GM12878 (cell line): ENCODE measurements around the gene EHD1. TPM values are rescaled to one million over a fixed set of nuclear protein-coding genes. Genes with fewer than 3 reads are reported as not detected.

ENCODE experiments used
- ATAC-seq: fragments of 200-7000 bp; cut with Tn5 transposase; 3 replicates; pipeline ENCODE4 v1.9.1; 2020; ENCODE audit warnings: mild to moderate bottlenecking, moderate library complexity
- BruUV-seq: library from RNA; stranded (reverse); fragments of 400-500 nt; replicated peaks from 2 replicates; lab custom pipeline; 2021; lab: Mats Ljungman, UMichigan
- CTCF ChIA-PET: fragments of 300-600 bp; sonication (Branson Sonifier 250); formaldehyde crosslinking; extraction: SDS; loops from one replicate; lab custom pipeline; 2021; ENCODE audit warnings: inconsistent platforms; lab: Yijun Ruan, JAX
- POLR2A ChIA-PET: fragments of 350-600 bp; formaldehyde crosslinking; extraction: SDS; loops from one replicate; lab custom pipeline; 2021; ENCODE audit warnings: inconsistent platforms; lab: Charles Lee
- RAD21 ChIA-PET: fragments of 300-600 bp; sonication (Branson Sonifier 250); formaldehyde crosslinking; loops from one replicate; lab custom pipeline; 2023; ENCODE audit warnings: antibody characterized with exemption; ENCODE audit not compliant: unreplicated experiment; lab: Charles Lee
- SMC1A ChIA-PET: fragments of 300-600 bp; sonication (Branson Sonifier 250); formaldehyde crosslinking; loops from one replicate; lab custom pipeline; 2023; ENCODE audit not compliant: unreplicated experiment, uncharacterized antibody; lab: Charles Lee
- DNase-seq: peaks from one replicate; pipeline ENCODE4 v3.0.0-alpha.2; 2011; ENCODE audit warnings: low read depth, low spot score
- FAIRE-seq: peaks from 3 replicates; lab custom pipeline; 2011; peaks lifted over from hg19 to GRCh38; lab: Jason Lieb, UNC
- H2AFZ ChIP-seq: 2 replicates; pipeline ENCODE4 v1.6.0; 2011; ENCODE audit warnings: low read depth, low read length, control low read depth; ENCODE audit not compliant: control insufficient read depth
- H3K27ac ChIP-seq: 2 replicates; pipeline ENCODE4 v1.5.1; 2011; ENCODE audit warnings: control low read depth; ENCODE audit not compliant: control insufficient read depth, insufficient read depth
- H3K27me3 ChIP-seq, 2 experiments: replicated peaks in 1 of 2; 2 replicates each; pipeline versions ENCODE4 v1.6.0 to v1.6.1; 2011; ENCODE audit warnings: low read length in 1 of 2; ENCODE audit not compliant: control insufficient read depth in 2 of 2, insufficient read depth in 2 of 2
- H3K36me3 ChIP-seq, 2 experiments: 2 replicates each; pipeline ENCODE4 v1.5.1; 2011; ENCODE audit warnings: low read length in 1 of 2; ENCODE audit not compliant: control insufficient read depth in 2 of 2, insufficient read depth in 2 of 2
- H3K4me1 ChIP-seq: 2 replicates; pipeline ENCODE4 v1.6.1; 2011; ENCODE audit warnings: mild to moderate bottlenecking, low read length, moderate library complexity, mixed read lengths; ENCODE audit not compliant: control insufficient read depth, insufficient read depth
- H3K4me2 ChIP-seq: 2 replicates; pipeline ENCODE4 v1.6.0; 2011; ENCODE audit warnings: control low read depth; ENCODE audit not compliant: control insufficient read depth, insufficient read depth
- H3K4me3 ChIP-seq: fragments of 200-600 bp; sonication (generic); 2 replicates; pipeline ENCODE4 v1.5.1; 2016
- H3K79me2 ChIP-seq: 2 replicates; pipeline ENCODE4 v1.6.0; 2011; ENCODE audit warnings: low read length; ENCODE audit not compliant: control insufficient read depth, insufficient read depth
- H3K9ac ChIP-seq: 2 replicates; pipeline ENCODE4 v1.8.0; 2011; ENCODE audit warnings: low read length, control low read depth, mixed read lengths; ENCODE audit not compliant: control insufficient read depth, insufficient read depth
- H3K9me3 ChIP-seq: replicated peaks from 3 replicates; pipeline ENCODE4 v1.5.1; 2011; ENCODE audit warnings: mild to moderate bottlenecking, low read length; ENCODE audit not compliant: control insufficient read depth, insufficient read depth
- H4K20me1 ChIP-seq: 2 replicates; pipeline ENCODE4 v1.6.0; 2011; ENCODE audit not compliant: control insufficient read depth, insufficient read depth
- HDAC2 ChIP-seq: fragments of 200-600 bp; sonication (generic); IDR thresholded peaks from 2 replicates; pipeline ENCODE4 v1.6.1; 2017
- MEF2A ChIP-seq: IDR thresholded peaks from 2 replicates; pipeline ENCODE4 v1.6.1; 2011; ENCODE audit warnings: low read depth, mild to moderate bottlenecking, low read length, moderate library complexity; ENCODE audit not compliant: insufficient read depth
- MYB ChIP-seq: fragments of 150-350 bp; IDR thresholded peaks from 2 replicates; pipeline ENCODE4 v1.6.1; 2014; ENCODE audit warnings: mild to moderate bottlenecking, low read depth, low read length, borderline replicate concordance
- NBN ChIP-seq: fragments of 450-650 bp; IDR thresholded peaks from 2 replicates; pipeline ENCODE4 v1.6.1; 2016
- NFIC ChIP-seq: IDR thresholded peaks from 2 replicates; pipeline ENCODE4 v1.6.1; 2012; ENCODE audit warnings: low read depth, mild to moderate bottlenecking, inconsistent platforms, low read length, moderate library complexity
- TARDBP ChIP-seq: IDR thresholded peaks from 2 replicates; pipeline ENCODE4 v1.6.1; 2016; ENCODE audit warnings: borderline replicate concordance
- WGBS: methylation state at CpG from one replicate; pipeline ENCODE4 v1.1.6; 2016; ENCODE audit warnings: low lambda C conversion rate; ENCODE audit not compliant: insufficient replicate concordance, insufficient coverage; ENCODE audit errors: missing lambda C conversion rate; 5-methylcytosine and 5-hydroxymethylcytosine counted together
- in situ Hi-C: fragments of 300-500 bp; cut with MboI; formaldehyde crosslinking; loops from 9 replicates; pipeline ENCODE4 v1.14.3; 2018; ENCODE audit warnings: mixed read lengths
- intact Hi-C: fragments of 100-400 bp; cut with micrococcal nuclease; formaldehyde crosslinking; loops from one replicate; pipeline ENCODE4 v1.14.2; 2022; ENCODE audit not compliant: unreplicated experiment
- polyA plus RNA-seq, 11 experiments: library from polyadenylated mRNA; depleted of rRNA in 4 of 11; unstranded in 6 of 11; stranded (reverse) in 5 of 11; fragments of >200 nt; fragmentation: Nextera tagmentation in 4 of 11; fragmentation: Illumina TruSeq in 1 of 11; extraction: Ambion mirVana in 4 of 11; extraction: Trizol in 1 of 11; gene quantifications; 1 replicate in 1 of 11; 2 replicates in 10 of 11; pipeline versions ENCODE4 v1.2.1 to v1.2.3, GENCODE V29; 2011 to 2016; ENCODE audit warnings: inconsistent platforms in 2 of 11, missing spikeins in 2 of 11, low read depth in 1 of 11
- total RNA-seq, 4 experiments: library from RNA; depleted of rRNA in 3 of 4; stranded (reverse); fragments of >200 nt in 3 of 4; fragmentation: Illumina TruSeq in 1 of 4; extraction: Trizol in 1 of 4; gene quantifications; 2 replicates each; pipeline versions ENCODE4 v1.2.1 to v1.2.3, GENCODE V29; 2013 to 2021
- TF ChIP-seq, protein P1 (sequence below), 3 experiments: IDR thresholded peaks in 2 of 3; conservative IDR thresholded peaks in 1 of 3; 2 replicates each; pipeline ENCODE4 v1.5.1; 2011; ENCODE audit warnings: low read depth in 3 of 3, low read length in 3 of 3, mild to moderate bottlenecking in 3 of 3, control low read depth in 2 of 3, moderate library complexity in 2 of 3, inconsistent platforms in 1 of 3, mixed read lengths in 1 of 3; ENCODE audit not compliant: control insufficient read depth in 2 of 3, insufficient read depth in 1 of 3; ENCODE audit errors: extremely low read depth in 1 of 3

The EHD1 gene
- total and polyA plus RNA-seq, 10 of the 15 experiments (the other 5 are each of a cell fraction or from before 2014, with no cell fraction given), result 1.0 to 165 (median 66.5) TPM

DNA sequence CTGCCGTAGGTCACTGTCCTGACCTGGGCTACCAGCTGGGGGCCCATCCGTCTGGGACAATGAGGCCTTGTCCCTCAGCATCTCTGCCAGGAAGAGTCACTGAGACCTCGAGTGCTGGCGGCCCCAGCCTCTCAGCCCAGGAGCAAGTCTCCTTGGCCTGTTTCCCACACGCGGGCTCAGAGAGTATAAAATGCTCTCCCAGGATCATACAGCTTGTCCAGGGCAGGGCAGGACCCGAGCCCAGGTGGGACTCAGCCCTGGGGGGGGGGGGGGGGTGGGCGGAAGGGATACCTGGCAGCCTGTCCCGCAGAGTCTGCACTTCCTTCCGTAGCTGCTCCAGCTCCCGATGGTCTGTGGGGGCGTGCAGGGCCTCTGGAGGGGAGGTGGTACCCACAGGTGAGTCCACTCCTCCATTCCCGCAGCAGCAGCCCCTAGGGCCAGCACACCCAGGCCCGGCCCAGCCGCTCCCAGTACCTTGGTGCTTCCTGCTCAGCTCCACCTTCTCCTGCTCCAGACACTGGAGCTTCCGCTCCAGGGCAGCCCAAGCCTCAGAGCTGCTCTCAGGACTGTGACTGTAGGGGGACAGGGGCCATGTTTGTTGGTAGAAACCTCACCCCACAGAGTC is 41.9 kb downstream of the EHD1 start:
- peaks cover 3% of the 10 kb centered on the region; the same call in 1 of the 2 replicates for H3K4me1 ChIP-seq
- H3K9ac ChIP-seq, result no peak overlapping the region
- RAD21 ChIA-PET, result interaction anchor here (1.3 kb wide), 2 partner anchors 11 to 51 kb away, joined by 3 read pairs; no protein-coding TSS in a partner anchor
- intact Hi-C loops (no loop called here), in situ Hi-C loops (no loop called here)
- H2AFZ ChIP-seq, result no peak overlapping the region
- BruUV-seq, result no TSS peak
- no peak overlapping the region for H3K4me3 ChIP-seq
- POLR2A ChIA-PET, result interaction anchor here (0.5 to 0.7 kb wide), 2 partner anchors 36 to 246 kb away, joined by 3 to 5 read pairs; no protein-coding TSS in a partner anchor
- WGBS, result 70% methylated on average over 13 of the region's 16 CpGs
- no peaks in the 10 kb centered on the region for H4K20me1 ChIP-seq
- ATAC-seq (no peak), DNase-seq (no peak), FAIRE-seq (no peak)
- no peak overlapping the region for H3K27ac ChIP-seq
- no peaks in the 10 kb centered on the region for H3K27me3 ChIP-seq
- no peaks in the 10 kb centered on the region for H3K36me3 ChIP-seq
- SMC1A ChIA-PET, result no interaction called here
- no peaks in the 10 kb centered on the region for H3K9me3 ChIP-seq
- no peak for TF ChIP-seq NBN
- TF ChIP-seq HDAC2, result no peak
- TF ChIP-seq MEF2A, result no peak
- TF ChIP-seq, protein P1, sequence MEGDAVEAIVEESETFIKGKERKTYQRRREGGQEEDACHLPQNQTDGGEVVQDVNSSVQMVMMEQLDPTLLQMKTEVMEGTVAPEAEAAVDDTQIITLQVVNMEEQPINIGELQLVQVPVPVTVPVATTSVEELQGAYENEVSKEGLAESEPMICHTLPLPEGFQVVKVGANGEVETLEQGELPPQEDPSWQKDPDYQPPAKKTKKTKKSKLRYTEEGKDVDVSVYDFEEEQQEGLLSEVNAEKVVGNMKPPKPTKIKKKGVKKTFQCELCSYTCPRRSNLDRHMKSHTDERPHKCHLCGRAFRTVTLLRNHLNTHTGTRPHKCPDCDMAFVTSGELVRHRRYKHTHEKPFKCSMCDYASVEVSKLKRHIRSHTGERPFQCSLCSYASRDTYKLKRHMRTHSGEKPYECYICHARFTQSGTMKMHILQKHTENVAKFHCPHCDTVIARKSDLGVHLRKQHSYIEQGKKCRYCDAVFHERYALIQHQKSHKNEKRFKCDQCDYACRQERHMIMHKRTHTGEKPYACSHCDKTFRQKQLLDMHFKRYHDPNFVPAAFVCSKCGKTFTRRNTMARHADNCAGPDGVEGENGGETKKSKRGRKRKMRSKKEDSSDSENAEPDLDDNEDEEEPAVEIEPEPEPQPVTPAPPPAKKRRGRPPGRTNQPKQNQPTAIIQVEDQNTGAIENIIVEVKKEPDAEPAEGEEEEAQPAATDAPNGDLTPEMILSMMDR (IDR thresholded peaks at IDR 0.05 in 2 of 3, conservative IDR thresholded peaks at IDR 0.05 in 1 of 3; ENCODE audit: control insufficient read depth in 2 of 3, extremely low read depth in 1 of 3, insufficient read depth in 1 of 3, low read depth in 3 of 3, low read length in 3 of 3), result no peak
- no peak for TF ChIP-seq NFIC
- TF ChIP-seq TARDBP, result no peak
- TF ChIP-seq MYB, result no peak
- CTCF ChIA-PET, result interaction anchor here (0.8 to 1.3 kb wide), 3 partner anchors 8 to 116 kb away, joined by 3 to 4 read pairs (median 4); partner anchors contain the start of gene CDC42BPG
- no peak overlapping the region for H3K4me2 ChIP-seq
- no peaks in the 10 kb centered on the region for H3K79me2 ChIP-seq
